SK-N-DZ (cell line): Measurements from ENCODE around the gene NT5C2.

Experiments used
- DNase-seq: peaks from one replicate; pipeline ENCODE4 v3.0.0-alpha.2; 2015; ENCODE audit warnings: low spot score

The NT5C2 gene

GRCh38 chr10:103062854-103063590 is 130.1 kb downstream of the NT5C2 start:
- DNase-seq, result no peak

- no peak for DNase-seq
Measured at GRCh38 chr10:103060575-103060974, 132.5 kb downstream of the NT5C2 start.

GRCh38 chr10:103058034-103058433 is 135.0 kb downstream of the NT5C2 start:
- DNase-seq, result no peak

- no peak for DNase-seq
Measured at GRCh38 chr10:103055105-103055504, 138.0 kb downstream of the NT5C2 start.

GRCh38 chr10:103054621-103055020 is 138.5 kb downstream of the NT5C2 start:
- no peak for DNase-seq

GRCh38 chr10:103053659-103054581 is 139.2 kb downstream of the NT5C2 start:
- peak; percentile 88 for DNase-seq

- DNase-seq, result no peak
Measured at GRCh38 chr10:103049237-103049636, 143.8 kb downstream of the NT5C2 start.

GRCh38 chr10:103047381-103047780 is 145.7 kb downstream of the NT5C2 start:
- DNase-seq, result no peak

- no peak for DNase-seq
Measured at GRCh38 chr10:103045961-103046360, 147.1 kb downstream of the NT5C2 start.

- DNase-seq, result no peak
Measured at GRCh38 chr10:103044942-103045489, 148.1 kb downstream of the NT5C2 start.

- DNase-seq, result no peak
Measured at GRCh38 chr10:103042908-103043307, 150.2 kb downstream of the NT5C2 start.

GRCh38 chr10:103042129-103042528 is 150.9 kb downstream of the NT5C2 start:
- DNase-seq, result no peak

GRCh38 chr10:103041391-103041790 is 151.7 kb downstream of the NT5C2 start:
- no peak for DNase-seq

- no peak for DNase-seq
Measured at GRCh38 chr10:103040418-103040817, 152.7 kb downstream of the NT5C2 start.

- DNase-seq, result no peak
Measured at GRCh38 chr10:103038570-103038969, 154.5 kb downstream of the NT5C2 start.
